K562 (cell line): Measurements from ENCODE around the gene SPTA1. TPM values are rescaled to one million over a fixed set of nuclear protein-coding genes. Genes with fewer than 3 reads are reported as not detected.

Source experiments
- HMGN3 ChIP-seq: IDR thresholded peaks from 2 replicates; pipeline ENCODE4 v1.6.1; 2011; ENCODE audit warnings: borderline replicate concordance, low read depth, mild to moderate bottlenecking, mixed read lengths, low read length; ENCODE audit not compliant: insufficient read length; ENCODE audit errors: extremely low read depth
- HNRNPL ChIP-seq: fragments of 200-400 bp; formaldehyde crosslinking; IDR thresholded peaks from 2 replicates; pipeline ENCODE4 v1.6.1; 2017; ENCODE audit warnings: low read depth, mild to moderate bottlenecking, low read length
- SMARCC2 ChIP-seq: fragments of 450-650 bp; IDR thresholded peaks from 2 replicates; pipeline ENCODE4 v1.6.1; 2017; ENCODE audit warnings: antibody characterized with exemption, moderate library complexity, mild to moderate bottlenecking, low read depth
- ZNF133 ChIP-seq: fragments of 250-450 bp; sonication (Bioruptor Pico); IDR thresholded peaks from 2 replicates; pipeline ENCODE4 v1.4.0; 2020; ENCODE audit warnings: mild to moderate bottlenecking
- ZNF277 ChIP-seq: fragments of 250-450 bp; sonication (Bioruptor Pico); IDR thresholded peaks from 2 replicates; pipeline ENCODE4 v1.8.0; 2022; ENCODE audit warnings: inconsistent platforms, mild to moderate bottlenecking, moderate library complexity, borderline replicate concordance
- polyA plus RNA-seq, 8 experiments: library from polyadenylated mRNA; depleted of rRNA in 4 of 8; stranded (reverse) in 5 of 8; unstranded in 3 of 8; fragments of >200 nt; fragmentation: Nextera tagmentation in 2 of 8; fragmentation: Illumina TruSeq in 1 of 8; extraction: Ambion mirVana in 2 of 8; extraction: Trizol in 1 of 8; gene quantifications; 2 replicates each; pipeline versions ENCODE4 v1.2.1 to v1.2.3, GENCODE V29; 2011 to 2014; ENCODE audit warnings: inconsistent platforms in 1 of 8, missing spikeins in 1 of 8
- total RNA-seq, 7 experiments: library from RNA; depleted of rRNA in 6 of 7; stranded (reverse); fragments of >200 nt in 6 of 7; fragmentation: Illumina TruSeq in 2 of 7; extraction: Trizol in 2 of 7; gene quantifications; 2 replicates each; pipeline versions ENCODE4 v1.2.1 to v1.2.3, GENCODE V29; 2011 to 2021; ENCODE audit warnings: low replicate concordance in 1 of 7
- TF ChIP-seq, protein P1 (sequence below), 2 experiments: fragments of 450-650 bp; formaldehyde crosslinking in 1 of 2; IDR thresholded peaks; 2 replicates each; pipeline versions ENCODE4 v1.4.0 to v1.6.1; 2014 to 2020; ENCODE audit warnings: mild to moderate bottlenecking in 2 of 2, borderline replicate concordance in 1 of 2, low read depth in 1 of 2
- TF ChIP-seq, protein P2 (sequence below): fragments of 250-450 bp; sonication (Bioruptor Pico); IDR thresholded peaks from 2 replicates; pipeline ENCODE4 v1.5.0; 2020; ENCODE audit warnings: mild to moderate bottlenecking, borderline replicate concordance

The SPTA1 gene
- total and polyA plus RNA-seq, 9 of the 15 experiments (the other 6 are each of a cell fraction or from before 2014, with no cell fraction given): 11.0 to 62.1 (median 45.9) TPM

DNA sequence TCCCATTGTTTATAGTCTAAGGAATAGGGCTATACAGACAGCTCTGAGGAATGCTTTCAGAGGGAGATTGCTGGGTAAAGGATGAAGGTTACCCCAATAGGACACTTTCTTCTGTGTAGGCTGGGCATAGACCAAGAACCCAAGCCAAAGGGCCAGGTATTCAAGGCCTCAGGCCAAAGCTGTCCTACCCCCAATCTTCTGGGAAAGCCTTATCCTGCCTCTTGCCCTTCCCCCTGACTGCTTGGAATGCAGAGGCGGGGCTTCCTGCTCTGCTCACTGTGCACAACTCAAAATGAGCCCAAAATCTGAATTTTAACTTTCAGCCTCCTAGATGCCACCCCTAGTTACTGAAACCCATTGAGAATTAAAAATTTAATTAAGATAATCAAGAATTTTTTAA is 79.2 kb downstream of the SPTA1 start (continued):
- TF ChIP-seq HNRNPL (no peak), SMARCC2 (no peak), ZNF133 (no peak), HMGN3 (no peak), ZNF277 (no peak)
- TF ChIP-seq, protein P1, sequence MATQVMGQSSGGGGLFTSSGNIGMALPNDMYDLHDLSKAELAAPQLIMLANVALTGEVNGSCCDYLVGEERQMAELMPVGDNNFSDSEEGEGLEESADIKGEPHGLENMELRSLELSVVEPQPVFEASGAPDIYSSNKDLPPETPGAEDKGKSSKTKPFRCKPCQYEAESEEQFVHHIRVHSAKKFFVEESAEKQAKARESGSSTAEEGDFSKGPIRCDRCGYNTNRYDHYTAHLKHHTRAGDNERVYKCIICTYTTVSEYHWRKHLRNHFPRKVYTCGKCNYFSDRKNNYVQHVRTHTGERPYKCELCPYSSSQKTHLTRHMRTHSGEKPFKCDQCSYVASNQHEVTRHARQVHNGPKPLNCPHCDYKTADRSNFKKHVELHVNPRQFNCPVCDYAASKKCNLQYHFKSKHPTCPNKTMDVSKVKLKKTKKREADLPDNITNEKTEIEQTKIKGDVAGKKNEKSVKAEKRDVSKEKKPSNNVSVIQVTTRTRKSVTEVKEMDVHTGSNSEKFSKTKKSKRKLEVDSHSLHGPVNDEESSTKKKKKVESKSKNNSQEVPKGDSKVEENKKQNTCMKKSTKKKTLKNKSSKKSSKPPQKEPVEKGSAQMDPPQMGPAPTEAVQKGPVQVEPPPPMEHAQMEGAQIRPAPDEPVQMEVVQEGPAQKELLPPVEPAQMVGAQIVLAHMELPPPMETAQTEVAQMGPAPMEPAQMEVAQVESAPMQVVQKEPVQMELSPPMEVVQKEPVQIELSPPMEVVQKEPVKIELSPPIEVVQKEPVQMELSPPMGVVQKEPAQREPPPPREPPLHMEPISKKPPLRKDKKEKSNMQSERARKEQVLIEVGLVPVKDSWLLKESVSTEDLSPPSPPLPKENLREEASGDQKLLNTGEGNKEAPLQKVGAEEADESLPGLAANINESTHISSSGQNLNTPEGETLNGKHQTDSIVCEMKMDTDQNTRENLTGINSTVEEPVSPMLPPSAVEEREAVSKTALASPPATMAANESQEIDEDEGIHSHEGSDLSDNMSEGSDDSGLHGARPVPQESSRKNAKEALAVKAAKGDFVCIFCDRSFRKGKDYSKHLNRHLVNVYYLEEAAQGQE (IDR thresholded peaks at IDR 0.05; ENCODE audit: borderline replicate concordance): no peak
- TF ChIP-seq, protein P1 (CRISPR knock-in tag; IDR thresholded peaks at IDR 0.05; ENCODE audit: low read depth): no peak
- TF ChIP-seq, protein P2, sequence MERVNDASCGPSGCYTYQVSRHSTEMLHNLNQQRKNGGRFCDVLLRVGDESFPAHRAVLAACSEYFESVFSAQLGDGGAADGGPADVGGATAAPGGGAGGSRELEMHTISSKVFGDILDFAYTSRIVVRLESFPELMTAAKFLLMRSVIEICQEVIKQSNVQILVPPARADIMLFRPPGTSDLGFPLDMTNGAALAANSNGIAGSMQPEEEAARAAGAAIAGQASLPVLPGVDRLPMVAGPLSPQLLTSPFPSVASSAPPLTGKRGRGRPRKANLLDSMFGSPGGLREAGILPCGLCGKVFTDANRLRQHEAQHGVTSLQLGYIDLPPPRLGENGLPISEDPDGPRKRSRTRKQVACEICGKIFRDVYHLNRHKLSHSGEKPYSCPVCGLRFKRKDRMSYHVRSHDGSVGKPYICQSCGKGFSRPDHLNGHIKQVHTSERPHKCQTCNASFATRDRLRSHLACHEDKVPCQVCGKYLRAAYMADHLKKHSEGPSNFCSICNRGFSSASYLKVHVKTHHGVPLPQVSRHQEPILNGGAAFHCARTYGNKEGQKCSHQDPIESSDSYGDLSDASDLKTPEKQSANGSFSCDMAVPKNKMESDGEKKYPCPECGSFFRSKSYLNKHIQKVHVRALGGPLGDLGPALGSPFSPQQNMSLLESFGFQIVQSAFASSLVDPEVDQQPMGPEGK (CRISPR knock-in tag): no peak
